Peyer's patch (tissue), 4 donors: ENCODE data around the gene TMEM271. TPM values are rescaled to one million over a fixed set of nuclear protein-coding genes. Genes with fewer than 3 reads are reported as not detected.

Experiments
- DNase-seq, 3 donors: peaks; one replicate each; pipeline ENCODE4 v3.0.0-alpha.2; 2017 to 2019
- H3K27ac ChIP-seq, 4 donors: fragments of 200-600 bp; sonication (generic); one replicate each; pipeline ENCODE4 v1.5.1; 2016 to 2019
- H3K27me3 ChIP-seq, 2 donors: fragments of 200-600 bp; sonication (generic); one replicate each; pipeline ENCODE4 v1.5.1; 2019
- H3K36me3 ChIP-seq, 3 donors: fragments of 200-600 bp; sonication (generic); one replicate each; pipeline ENCODE4 v1.5.1; 2016 to 2019
- H3K4me1 ChIP-seq, 4 donors: fragments of 200-600 bp; sonication (generic); one replicate each; pipeline ENCODE4 v1.5.1; 2016 to 2019
- H3K4me3 ChIP-seq, 4 donors: fragments of 200-600 bp; sonication (generic); 1 replicate in 3 of 4; 2 replicates in 1 of 4; pipeline ENCODE4 v1.5.1; 2016 to 2019; ENCODE audit warnings: mild to moderate bottlenecking in 1 of 4
- H3K9me3 ChIP-seq, 4 donors: fragments of 200-600 bp; sonication (generic); one replicate each; pipeline ENCODE4 v1.5.1; 2016 to 2019; ENCODE audit warnings: mild to moderate bottlenecking in 1 of 4
- CTCF ChIP-seq, 6 experiments: fragments of 450-650 bp in 4 of 6; fragments of 200-600 bp in 2 of 6; sonication (generic) in 1 of 6; IDR thresholded peaks; one replicate each; pipeline ENCODE4 v1.5.1; 2017 to 2019; ENCODE audit warnings: antibody characterized with exemption in 6 of 6, mild to moderate bottlenecking in 3 of 6, moderate library complexity in 1 of 6
- POLR2A ChIP-seq, 2 donors: fragments of 450-650 bp; IDR thresholded peaks; one replicate each; pipeline ENCODE4 v1.5.1; 2017; ENCODE audit warnings: antibody characterized with exemption in 2 of 2, mild to moderate bottlenecking in 2 of 2, moderate library complexity in 2 of 2
- total RNA-seq, 4 donors: library from RNA; depleted of rRNA; stranded (reverse); fragments of >200 nt; gene quantifications; one replicate each; pipeline ENCODE4 v1.1.0, GENCODE V29; 2016

TMEM271 gene
- total RNA-seq, 4 donors from 2014 or later: not detected

- no peak for DNase-seq
Measured at GRCh38 chr4:574346-575161, 1.5 kb downstream of the TMEM271 start.

GRCh38 chr4:573122-573892 is 2.8 kb downstream of the TMEM271 start:
- TF ChIP-seq POLR2A (IDR thresholded peaks at IDR 0.05) (no peak), CTCF (IDR thresholded peaks at IDR 0.05) (no peak)
- Histone ChIP-seq H3K9me3 (peaks cover 0 to 4% (median 0%) of the 10 kb centered on the region in 4 donors), H3K4me3 (no peak overlapping the region), H3K27me3 (peaks cover 0 to 35% of the 10 kb centered on the region in 2 donors), H3K4me1 (peaks cover 0 to 11% (median 3%) of the 10 kb centered on the region in 4 donors), H3K36me3 (no peaks in the 10 kb centered on the region), H3K27ac (no peak overlapping the region)
- DNase-seq: peak in 1 of 3 donors; percentile 23

More at GRCh38 chr4:574346-575161, 1.5 kb downstream of the TMEM271 start:
- peaks cover 0 to 36% of the 10 kb centered on the region in 2 donors for H3K27me3 ChIP-seq
- no peak overlapping the region for H3K27ac ChIP-seq
- peaks cover 0 to 4% (median 0%) of the 10 kb centered on the region in 4 donors for H3K9me3 ChIP-seq
- H3K4me3 ChIP-seq: no peak overlapping the region
- no peak for TF ChIP-seq CTCF (IDR thresholded peaks at IDR 0.05)
- TF ChIP-seq POLR2A (IDR thresholded peaks at IDR 0.05): no peak
- no peaks in the 10 kb centered on the region for H3K36me3 ChIP-seq
- H3K4me1 ChIP-seq: peaks cover 0 to 11% (median 3%) of the 10 kb centered on the region in 4 donors

GRCh38 chr4:572594-572993 is 3.5 kb downstream of the TMEM271 start:
- Histone ChIP-seq H3K36me3 (no peaks in the 10 kb centered on the region), H3K4me1 (peaks cover 0 to 8% (median 3%) of the 10 kb centered on the region in 4 donors), H3K4me3 (no peak overlapping the region), H3K9me3 (peaks cover 0 to 4% (median 0%) of the 10 kb centered on the region in 4 donors), H3K27me3 (peaks cover 0 to 28% of the 10 kb centered on the region in 2 donors), H3K27ac (no peak overlapping the region)
- DNase-seq: peak in 1 of 3 donors; percentile 15
- TF ChIP-seq POLR2A (IDR thresholded peaks at IDR 0.05) (no peak), CTCF (IDR thresholded peaks at IDR 0.05) (no peak)

- no peaks in the 10 kb centered on the region for H3K36me3 ChIP-seq
- H3K27me3 ChIP-seq: peaks cover 0 to 24% of the 10 kb centered on the region in 2 donors
- no peak overlapping the region for H3K27ac ChIP-seq
- no peak for TF ChIP-seq CTCF (IDR thresholded peaks at IDR 0.05)
- TF ChIP-seq POLR2A (IDR thresholded peaks at IDR 0.05): no peak
- H3K4me3 ChIP-seq: no peak overlapping the region
- DNase-seq: peak in 1 of 3 donors; percentile 39
- H3K4me1 ChIP-seq: peaks cover 0 to 5% (median 2%) of the 10 kb centered on the region in 4 donors
- peaks cover 0 to 4% (median 0%) of the 10 kb centered on the region in 4 donors for H3K9me3 ChIP-seq
Measured at GRCh38 chr4:571838-572572, 4.1 kb downstream of the TMEM271 start.

- H3K9me3 ChIP-seq: peaks cover 0 to 4% (median 0%) of the 10 kb centered on the region in 4 donors
- no peaks in the 10 kb centered on the region for H3K36me3 ChIP-seq
- TF ChIP-seq CTCF (IDR thresholded peaks at IDR 0.05) (no peak), POLR2A (IDR thresholded peaks at IDR 0.05) (no peak)
- no peak overlapping the region for H3K4me3 ChIP-seq
- H3K4me1 ChIP-seq: peaks cover 0 to 5% (median 2%) of the 10 kb centered on the region in 4 donors
- H3K27me3 ChIP-seq: peaks cover 0 to 19% of the 10 kb centered on the region in 2 donors
- DNase-seq: no peak
- no peak overlapping the region for H3K27ac ChIP-seq
Measured at GRCh38 chr4:570754-571153, 5.3 kb downstream of the TMEM271 start.
